ENCODE data around the gene CHMP1A.

GRCh38 chr16:89655062-89655643 lies 2.4 kb downstream of the CHMP1A start:
- TF ChIP-seq EZH2 (IDR thresholded peaks at IDR 0.05; ENCODE audit: low read depth) (no peak), CTCF (conservative IDR thresholded peaks at IDR 0.05) (no peak)
